Endometrial microvascular endothelial cells (primary cell): Measurements from ENCODE around the gene GRIA4. TPM values are rescaled to one million over a fixed set of nuclear protein-coding genes. Genes with fewer than 3 reads are reported as not detected.
"Not testable (repeated sequence)": the region's sequence is repeated elsewhere in the genome, so short reads cannot be mapped to it uniquely, and the experiment has no call there.

Experiments
- in situ Hi-C: cut with HindIII; loops from 2 replicates; pipeline ENCODE4 v1.10.0; 2017; ENCODE audit warnings: low sequenced_read_pairs, low pct_unique_long_range_greater_than_20kb; ENCODE audit errors: inconsistent ontology term
- total RNA-seq: library from RNA; depleted of rRNA; stranded (reverse); fragments of >200 nt; gene quantifications from one replicate; pipeline ENCODE4 v1.2.3, GENCODE V29; 2015; ENCODE audit errors: inconsistent ontology term

Gene GRIA4
- total RNA-seq, 1 donor from 2014 or later: not detected

GRCh38 chr11:105773452-105773851 is 163.6 kb downstream of the GRIA4 start:
- in situ Hi-C loops: not testable (repeated sequence)

GRCh38 chr11:105774899-105775298 is 165.0 kb downstream of the GRIA4 start:
- in situ Hi-C loops: no loop called here

GRCh38 chr11:105780781-105781525 is 171.1 kb downstream of the GRIA4 start:
- in situ Hi-C loops: no loop called here

GRCh38 chr11:105781807-105782206 is 171.9 kb downstream of the GRIA4 start:
- in situ Hi-C loops: no loop called here

DNA sequence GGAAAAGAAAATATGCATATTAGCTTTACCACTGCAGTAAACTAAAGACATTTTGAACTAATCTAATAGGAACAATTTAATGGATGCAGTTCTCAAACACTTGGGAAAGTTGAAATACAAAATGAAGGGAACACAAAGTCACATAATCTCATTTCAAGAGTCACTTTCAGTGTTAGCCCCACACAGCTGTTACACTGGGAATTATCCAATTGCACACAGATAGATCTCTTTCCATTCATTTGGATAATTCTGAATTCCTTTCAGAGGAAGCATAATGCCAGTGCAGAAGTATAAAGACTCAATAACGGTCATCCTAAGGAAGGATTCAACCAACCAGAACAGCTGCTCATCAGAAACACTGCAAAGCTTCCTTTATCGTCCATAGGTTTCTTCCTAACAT is 173.3 kb downstream of the GRIA4 start:
- in situ Hi-C loops: no loop called here

- in situ Hi-C loops: not testable (repeated sequence)
Measured at GRCh38 chr11:105785850-105786249, 176.0 kb downstream of the GRIA4 start.

GRCh38 chr11:105786741-105787140 is 176.9 kb downstream of the GRIA4 start:
- in situ Hi-C loops: no loop called here

GRCh38 chr11:105789579-105790420 is 179.9 kb downstream of the GRIA4 start:
- in situ Hi-C loops: no loop called here

DNA sequence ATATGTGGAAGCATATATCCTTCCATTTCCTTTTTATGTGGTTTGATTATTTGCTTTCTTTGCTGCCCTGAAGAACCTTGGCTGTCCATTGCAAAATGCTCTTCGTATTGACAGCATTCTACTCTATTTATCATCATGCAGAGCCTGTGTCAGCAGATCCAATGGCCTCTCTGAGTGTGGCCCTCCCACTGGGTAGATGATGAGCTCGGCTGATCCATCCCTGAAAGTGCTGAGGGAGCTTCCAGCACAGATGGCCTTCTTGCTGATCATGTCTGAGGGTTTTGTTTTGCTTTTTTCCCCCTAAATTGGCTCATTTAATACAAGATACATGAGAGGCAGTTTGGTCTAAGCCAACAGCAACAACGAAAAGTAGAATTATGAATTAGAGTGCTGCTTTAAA is 181.0 kb downstream of the GRIA4 start:
- in situ Hi-C loops: no loop called here

DNA sequence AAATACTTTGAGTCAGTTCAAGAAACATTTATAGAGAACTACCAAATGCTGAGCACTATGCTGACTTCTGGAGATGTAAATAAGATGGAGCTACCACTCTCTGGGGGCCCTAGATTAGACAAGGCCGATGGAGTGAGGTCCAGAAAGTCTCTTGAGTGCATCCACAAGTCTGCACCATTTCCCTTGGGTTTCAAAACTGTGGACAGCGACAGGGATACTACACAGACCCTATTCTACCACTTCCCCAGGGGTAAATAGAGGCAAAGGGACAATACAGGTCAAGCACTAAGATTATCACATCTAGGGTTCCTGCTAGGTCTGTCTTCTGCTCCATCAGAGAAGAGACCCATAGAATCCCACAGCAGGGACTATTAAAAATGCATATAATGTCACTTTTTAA is 183.2 kb downstream of the GRIA4 start:
- in situ Hi-C loops: no loop called here

- in situ Hi-C loops: no loop called here
Measured at GRCh38 chr11:105799263-105799662, 189.4 kb downstream of the GRIA4 start.

- in situ Hi-C loops: no loop called here
Measured at GRCh38 chr11:105799728-105800462, 190.0 kb downstream of the GRIA4 start.

- in situ Hi-C loops: no loop called here
Measured at GRCh38 chr11:105802390-105802789, 192.5 kb downstream of the GRIA4 start.

GRCh38 chr11:105811242-105811641 is 201.4 kb downstream of the GRIA4 start:
- in situ Hi-C loops: no loop called here

DNA sequence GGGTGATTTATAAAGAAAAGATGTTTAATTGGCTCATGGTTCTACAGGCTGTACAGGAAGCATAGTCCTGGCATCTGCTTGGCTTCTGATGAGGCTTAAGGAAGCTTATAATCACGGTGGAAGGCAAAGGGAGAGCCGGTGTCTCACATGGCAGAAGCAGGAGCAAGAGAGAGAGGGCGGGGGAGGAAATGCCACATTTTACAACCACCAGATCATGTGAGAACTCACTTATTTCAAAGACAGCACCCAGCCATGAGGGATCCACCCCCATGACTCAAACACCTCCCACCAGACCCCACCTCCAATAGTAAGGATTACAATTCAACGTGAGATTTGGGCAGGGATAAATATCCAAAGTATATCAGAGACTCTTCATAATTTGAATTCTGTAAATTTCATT is 211.5 kb downstream of the GRIA4 start:
- in situ Hi-C loops: no loop called here

- in situ Hi-C loops: no loop called here
Measured at GRCh38 chr11:105821781-105822180, 211.9 kb downstream of the GRIA4 start.

DNA sequence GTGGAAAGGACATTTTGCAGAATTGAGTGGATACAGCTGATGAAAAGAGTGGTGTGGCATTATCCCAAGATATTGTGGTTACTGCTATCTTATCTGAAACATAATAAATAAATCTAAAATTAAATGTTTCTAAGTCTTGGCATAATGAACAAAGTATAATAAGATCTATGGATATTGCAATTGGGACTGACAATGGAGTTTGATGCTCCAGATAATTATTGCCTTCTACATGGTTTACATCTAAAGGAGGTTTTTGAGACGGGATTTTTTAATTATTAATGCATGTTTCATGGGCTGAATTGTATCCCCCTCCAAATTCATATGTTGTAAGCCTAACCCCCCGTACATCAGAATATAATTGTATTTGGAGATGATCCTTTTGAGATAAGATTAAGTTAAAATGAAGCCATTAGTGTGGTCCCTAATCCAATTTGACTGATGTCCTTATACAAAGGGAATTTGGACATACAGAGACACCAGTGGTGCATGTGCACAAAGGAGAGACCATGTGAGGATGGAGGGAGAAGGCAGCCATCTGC is 213.7 kb downstream of the GRIA4 start:
- in situ Hi-C loops: no loop called here

DNA sequence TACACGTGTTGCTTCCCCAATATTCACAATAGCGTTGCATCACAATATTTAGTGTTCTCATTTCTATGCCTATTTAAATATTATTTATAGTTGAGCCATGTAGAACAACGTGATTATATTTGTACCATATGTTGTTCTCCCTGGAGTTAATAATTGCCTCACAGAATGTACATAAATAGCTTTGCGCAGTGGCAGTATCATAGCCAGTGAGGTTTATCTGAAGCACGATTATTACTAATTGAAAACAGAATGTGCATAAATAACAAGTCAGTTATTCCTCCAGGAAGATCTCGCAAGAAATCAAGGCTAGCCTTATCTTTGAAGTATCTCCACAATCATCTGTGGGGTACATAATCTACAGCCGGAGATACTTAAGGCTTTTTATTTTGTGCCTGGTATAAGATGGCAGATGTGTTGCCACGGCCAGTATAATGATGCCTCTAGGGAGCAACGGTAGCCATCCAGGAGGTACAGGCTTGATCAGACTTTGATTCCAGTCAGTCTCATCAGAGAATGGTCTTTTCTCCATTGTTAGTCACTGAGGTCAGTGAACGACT is 214.7 kb downstream of the GRIA4 start:
- in situ Hi-C loops: no loop called here

DNA sequence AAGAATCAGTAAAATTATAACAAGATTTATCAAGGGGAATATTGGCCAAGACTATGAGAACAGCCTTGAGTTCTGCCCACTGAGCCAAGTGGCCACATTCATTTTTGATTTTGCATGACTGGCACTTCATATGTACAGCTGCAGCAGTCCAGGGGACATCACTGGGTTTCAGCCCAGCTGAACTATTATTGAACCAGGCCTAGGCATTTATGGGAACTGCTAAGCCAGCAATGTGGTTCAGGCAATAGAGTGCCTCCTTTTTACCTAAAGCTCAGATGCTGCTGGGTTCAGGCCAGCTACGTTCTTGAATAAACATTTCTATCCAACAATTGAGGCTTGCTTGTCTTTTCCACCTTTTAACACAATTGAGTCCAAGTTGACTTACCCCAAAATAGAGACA is 215.3 kb downstream of the GRIA4 start:
- in situ Hi-C loops: no loop called here
